ENCODE data around the gene GFY.

DNA sequence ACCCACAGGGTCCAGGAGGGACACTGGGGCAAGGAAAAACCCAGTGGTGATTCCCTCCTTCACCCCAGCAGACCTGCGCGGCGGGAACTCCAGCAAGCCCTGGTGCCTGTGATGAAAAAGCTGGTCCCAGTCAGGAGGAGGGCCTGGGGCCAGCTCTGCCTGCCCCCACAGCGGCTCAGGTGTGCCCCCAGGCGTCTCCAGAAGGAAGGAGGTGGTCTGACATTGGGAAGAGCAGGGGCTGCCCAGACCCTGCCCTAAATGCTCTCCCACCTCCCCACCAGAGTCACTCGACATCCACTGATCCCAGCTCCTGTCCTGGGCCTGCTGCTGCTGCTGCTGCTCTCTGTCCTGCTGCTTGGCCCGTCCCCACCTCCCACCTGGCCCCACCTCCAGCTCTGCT lies 8.1 kb upstream of the GFY start:
- TF ChIP-seq, protein P1, sequence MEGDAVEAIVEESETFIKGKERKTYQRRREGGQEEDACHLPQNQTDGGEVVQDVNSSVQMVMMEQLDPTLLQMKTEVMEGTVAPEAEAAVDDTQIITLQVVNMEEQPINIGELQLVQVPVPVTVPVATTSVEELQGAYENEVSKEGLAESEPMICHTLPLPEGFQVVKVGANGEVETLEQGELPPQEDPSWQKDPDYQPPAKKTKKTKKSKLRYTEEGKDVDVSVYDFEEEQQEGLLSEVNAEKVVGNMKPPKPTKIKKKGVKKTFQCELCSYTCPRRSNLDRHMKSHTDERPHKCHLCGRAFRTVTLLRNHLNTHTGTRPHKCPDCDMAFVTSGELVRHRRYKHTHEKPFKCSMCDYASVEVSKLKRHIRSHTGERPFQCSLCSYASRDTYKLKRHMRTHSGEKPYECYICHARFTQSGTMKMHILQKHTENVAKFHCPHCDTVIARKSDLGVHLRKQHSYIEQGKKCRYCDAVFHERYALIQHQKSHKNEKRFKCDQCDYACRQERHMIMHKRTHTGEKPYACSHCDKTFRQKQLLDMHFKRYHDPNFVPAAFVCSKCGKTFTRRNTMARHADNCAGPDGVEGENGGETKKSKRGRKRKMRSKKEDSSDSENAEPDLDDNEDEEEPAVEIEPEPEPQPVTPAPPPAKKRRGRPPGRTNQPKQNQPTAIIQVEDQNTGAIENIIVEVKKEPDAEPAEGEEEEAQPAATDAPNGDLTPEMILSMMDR (IDR thresholded peaks at IDR 0.05) = no peak
- TF ChIP-seq EP300 (IDR thresholded peaks at IDR 0.05; ENCODE audit: low read depth) (no peak), POLR2A (IDR thresholded peaks at IDR 0.05) (no peak), POLR2AphosphoS5 (IDR thresholded peaks at IDR 0.05) (no peak)
